Fibroblast of the conjunctiva (primary cell): ENCODE results near the gene ERLEC1.
"Not testable (repeated sequence)": the region's sequence is repeated elsewhere in the genome, so short reads cannot be mapped to it uniquely, and the experiment has no call there.

Experiments used
- DNase-seq: peaks from one replicate; pipeline ENCODE4 v3.0.0-alpha.2; 2010; ENCODE audit warnings: low read depth

ERLEC1 gene

DNA sequence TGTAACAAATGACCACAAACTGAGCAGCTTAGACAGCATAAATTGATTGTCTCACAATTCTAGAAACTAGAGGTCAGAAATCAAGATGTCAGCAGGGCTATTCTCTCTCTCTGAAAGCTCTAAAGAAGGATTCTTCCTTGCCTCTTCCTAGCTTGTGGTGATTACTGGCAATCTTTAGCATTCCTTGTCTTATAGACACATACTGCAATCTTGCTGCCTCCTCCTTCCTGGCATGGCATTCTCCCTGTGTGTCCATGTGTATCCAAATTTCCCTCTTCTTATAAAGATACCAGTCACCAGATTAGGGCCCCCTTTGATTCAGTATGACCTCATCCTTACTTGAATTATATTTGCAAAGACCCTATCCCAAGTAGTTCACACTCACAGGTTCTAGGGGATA is 2.4 kb upstream of the ERLEC1 start:
- DNase-seq: no peak

DNA sequence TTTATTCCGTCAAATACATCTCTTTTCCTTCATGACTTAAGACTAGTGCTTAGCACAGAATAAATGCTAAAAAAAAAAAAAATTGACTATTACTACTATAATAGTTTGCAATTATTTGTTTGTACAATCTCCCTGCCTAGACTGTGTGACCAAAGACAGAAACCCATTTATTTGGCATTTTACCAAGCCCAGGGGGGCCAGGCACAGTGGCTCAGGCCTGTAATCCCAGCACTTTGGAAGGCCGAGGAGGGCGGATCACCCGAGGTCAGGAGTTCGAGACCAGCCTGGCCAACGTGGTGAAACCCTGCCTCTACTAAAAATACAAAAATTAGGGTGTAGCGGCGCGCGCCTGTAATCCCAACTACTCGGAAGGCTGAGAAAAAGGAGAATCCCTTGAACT is 1.5 kb upstream of the ERLEC1 start:
- DNase-seq: no peak

DNA sequence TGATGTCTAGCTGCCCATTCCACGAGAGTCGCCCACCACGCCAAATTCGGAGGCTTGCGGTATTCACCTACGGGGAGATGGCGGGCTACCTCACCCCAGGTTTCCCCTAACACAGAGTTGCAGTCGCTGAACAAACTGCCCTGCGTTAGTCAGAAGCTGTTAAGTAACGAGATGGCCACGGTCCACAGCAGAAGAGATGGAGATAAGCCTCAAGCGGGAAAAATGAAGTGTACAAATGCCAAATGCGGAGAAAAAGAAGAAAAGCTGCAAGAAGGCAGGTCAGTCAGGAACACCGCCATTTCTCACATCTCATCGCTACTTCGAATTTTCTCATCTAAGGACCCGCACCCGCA is 516 bp upstream of the ERLEC1 start:
- no peak for DNase-seq

DNA sequence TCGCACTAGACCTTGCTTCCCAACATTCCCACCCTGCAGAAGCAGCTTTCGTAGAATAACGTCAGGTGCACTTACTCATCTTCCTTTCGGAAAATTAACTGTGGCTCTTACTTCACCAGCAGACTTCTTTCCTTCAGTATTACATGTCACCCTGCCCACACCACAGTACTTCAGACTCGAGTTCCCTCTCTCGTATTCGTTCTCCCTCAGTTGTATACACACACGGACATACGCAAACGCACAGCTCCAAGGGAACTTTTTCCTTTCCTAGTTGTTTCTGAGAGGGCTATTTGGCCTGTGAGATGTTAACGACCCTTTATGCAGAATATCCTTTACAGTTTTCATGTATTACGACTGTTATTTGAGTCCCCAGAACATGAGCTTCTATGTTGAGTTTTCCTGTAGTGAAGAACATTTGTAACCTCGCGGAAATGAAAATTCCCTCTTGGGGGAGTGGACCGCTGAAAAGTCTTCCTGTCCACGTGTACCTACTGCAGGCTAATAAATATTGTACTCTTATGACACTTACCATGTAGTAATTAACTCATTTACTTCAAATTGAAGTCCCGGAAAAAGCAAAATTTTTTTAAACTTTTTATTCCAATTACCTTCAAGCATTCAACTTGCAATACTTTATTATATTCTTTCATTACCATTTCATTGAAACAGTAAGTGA is 908 bp downstream of the ERLEC1 start:
- no peak for DNase-seq

DNA sequence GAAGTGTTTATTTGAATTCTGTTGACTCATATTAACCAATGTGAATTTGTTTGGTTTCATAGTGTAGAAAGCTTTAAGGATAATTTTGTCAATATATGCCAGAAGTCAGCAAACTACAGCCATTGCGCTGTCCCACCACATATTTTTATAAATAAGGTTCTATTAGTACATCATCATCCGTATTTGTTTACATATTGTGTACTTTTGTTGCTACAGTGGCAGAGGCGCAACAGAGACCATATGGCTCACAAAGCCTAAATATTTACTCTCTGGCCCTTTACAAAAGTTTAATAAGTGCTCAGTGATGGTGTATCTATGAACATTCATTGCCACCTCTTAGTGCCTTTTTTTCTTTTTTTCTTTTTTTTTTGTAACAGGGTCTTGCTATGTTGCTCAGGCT is 6.4 kb downstream of the ERLEC1 start:
- DNase-seq: no peak

DNA sequence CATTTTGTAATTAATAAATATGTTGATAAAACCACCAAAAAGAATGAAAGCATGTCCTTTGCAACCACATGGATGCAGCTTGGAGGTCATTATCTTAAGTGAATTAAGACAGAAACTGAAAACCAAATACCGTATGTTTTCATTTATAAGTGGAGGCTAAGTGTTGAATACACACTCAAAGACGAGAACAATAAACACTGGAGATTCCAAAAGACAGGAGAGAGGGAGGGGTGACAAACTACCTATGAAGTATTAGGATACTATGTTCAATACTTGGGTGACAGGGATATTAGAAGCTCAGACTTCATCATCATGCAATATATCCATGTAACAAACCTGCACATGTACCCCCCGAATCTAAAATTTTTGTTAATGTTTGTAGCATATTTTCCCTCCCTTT is 7.0 kb downstream of the ERLEC1 start:
- DNase-seq: no peak

DNA sequence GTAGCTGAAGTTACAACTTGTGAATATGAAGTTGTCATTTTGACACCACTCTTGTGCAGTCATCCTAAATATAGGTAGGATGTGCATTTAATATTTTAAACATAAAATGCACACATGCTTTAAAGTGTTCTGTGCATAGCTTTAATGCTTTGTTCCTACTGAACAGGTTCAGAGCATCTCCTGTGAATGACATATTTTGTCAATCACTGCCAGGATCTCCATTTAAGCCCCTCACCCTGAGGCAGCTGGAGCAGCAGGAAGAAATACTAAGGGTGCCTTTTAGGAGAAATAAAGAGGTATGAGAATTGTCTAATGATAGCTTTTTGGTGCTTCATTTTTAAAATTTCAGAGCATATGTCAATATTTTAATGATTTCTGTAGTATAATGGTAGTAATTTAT is 14.7 kb downstream of the ERLEC1 start:
- DNase-seq: no peak

DNA sequence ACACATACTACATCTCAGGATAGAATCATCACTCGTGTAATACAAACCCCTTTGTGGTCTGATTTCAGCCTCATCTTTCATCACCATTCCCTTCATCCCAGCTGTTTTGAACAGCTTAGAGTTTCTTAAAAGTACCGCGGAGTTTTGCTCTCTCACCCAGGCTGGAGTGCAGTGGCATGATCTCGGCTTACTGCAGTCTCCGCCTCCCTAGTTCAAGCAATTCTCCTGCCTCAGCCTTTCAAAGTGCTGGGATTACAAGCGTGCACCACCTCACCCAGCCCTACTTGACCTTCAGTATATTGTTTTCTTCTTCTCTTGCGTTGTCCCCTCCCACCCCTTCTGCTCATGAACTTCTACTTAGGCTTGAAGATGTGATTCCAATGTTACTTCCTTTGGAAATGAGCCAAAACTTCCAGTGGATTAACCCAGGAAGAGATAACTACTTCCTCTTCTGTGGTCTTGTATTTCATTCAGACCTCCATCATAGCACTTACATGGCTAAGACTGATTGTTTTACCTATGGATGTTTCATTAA is 15.8 kb downstream of the ERLEC1 start:
- DNase-seq: no peak

DNA sequence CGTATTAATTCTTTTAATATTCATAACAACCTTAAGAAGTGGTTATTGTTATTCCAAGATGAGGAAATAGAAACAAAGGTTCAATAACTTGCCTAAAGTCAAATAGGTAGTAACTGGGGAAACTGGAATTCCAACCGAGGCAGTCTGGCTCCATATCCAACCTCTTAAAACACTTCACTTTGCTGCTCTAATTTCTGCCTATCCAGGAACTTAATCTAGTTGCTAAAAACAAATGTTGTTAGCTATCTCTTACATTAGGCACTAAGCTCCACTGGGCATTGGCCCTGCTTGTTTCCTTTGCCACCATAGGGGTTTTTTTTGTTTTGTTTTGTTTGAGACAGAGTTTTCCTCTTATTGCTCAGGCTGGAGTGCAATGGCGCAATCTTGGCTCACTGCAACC is 24.8 kb downstream of the ERLEC1 start:
- no peak for DNase-seq

DNA sequence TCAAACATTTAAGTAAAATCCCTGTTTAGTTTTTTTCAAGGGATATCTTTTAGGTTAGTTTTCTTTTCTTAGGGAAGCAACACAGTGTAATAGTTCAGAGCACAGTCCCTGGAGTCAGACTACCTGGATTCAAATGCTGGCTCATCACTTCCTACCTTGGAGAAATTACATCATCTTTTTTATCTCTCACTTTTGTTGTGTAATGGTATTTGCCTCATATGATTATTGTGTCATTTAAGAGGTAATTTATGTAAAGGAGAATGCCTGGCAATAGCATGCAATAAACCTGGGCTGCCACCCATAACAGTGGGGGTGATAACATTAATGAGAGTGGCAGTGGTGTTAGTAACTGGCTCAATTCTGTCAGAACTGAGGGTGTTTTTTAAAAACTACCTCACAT is 26.3 kb downstream of the ERLEC1 start:
- DNase-seq: no peak

DNA sequence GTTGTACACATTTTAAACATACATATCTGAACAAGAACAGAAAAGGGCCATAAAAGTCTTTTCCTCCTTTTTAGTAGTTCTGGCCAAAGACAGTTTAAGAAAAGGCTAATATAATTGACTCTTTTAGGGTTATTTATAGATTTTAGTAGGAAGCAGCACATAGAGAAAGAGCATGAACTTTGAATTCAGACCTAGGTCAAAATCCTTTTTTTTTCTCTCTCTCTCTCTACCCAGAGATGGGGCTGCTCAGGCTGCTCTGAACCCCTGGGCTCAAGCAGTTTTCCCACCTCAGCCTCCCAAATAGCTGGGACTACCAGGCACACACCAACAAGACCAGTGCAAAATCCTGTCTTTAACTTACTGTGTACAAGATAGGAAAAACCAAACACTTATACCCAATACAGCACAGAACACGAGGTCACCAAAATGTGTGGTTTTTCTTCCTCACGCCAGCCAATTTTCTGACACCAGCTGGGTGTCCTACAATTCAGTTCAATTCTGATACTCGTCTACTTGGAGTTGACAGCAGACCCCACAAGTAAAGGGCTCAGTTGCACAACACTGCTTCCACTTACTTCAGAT is 32.1 kb downstream of the ERLEC1 start:
- no peak for DNase-seq

DNA sequence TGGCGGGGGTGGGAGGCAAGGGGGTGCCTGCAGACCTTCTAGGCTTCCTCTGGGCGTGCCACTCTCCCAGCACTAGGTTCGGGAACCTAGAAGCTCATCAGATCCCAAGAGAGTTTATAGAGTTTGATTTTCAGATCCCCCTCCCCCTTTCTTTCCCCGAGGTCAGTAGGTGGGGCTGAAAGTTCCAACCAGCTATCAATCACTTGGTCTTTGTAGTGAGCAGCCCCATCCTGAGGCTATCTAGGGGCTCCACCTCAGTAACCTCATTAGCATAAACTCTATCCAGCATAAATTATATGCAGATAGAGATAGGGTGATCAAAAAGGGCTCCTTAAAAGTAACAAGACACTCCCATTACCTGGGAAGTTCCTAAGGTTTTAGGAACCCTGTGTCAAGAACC is 32.8 kb downstream of the ERLEC1 start:
- no peak for DNase-seq

DNA sequence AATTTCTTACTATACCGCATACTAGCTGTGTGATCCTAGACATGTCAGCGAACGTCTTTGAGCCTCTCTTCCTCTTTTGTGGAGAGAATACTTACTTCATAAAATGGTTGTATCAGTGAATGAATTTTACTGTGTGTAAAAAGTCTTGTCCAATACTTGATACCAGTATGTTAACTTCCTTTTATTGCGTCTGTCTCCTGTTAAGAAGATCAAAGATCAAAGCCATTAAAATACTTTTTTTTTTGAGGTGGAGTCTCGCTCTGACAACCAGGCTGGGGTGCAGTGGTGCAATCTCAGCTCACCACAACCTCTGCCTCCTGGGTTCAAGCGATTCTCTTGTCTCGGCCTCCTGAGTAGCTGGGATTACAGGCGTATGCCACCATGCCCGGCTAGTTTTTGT is 33.2 kb downstream of the ERLEC1 start:
- no peak for DNase-seq

DNA sequence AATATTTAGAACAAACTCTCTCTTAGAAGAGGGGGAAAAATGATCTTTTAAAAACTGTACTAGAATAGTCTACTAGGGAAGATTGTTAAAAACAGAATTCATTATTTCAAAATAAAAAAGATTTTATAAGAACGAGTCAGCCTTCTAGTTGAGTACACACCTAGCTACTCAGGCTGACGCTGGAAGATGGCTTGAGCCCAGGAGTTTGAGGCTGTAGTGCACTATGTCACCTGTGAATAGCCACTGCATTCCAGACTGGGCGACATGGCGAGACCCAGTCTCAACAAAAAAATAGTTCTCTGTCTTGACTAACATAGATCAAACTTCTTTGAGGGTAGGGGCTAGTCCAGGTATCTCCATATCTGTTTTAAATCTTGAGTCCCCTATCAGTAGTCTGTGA is 33.9 kb downstream of the ERLEC1 start:
- no peak for DNase-seq

DNA sequence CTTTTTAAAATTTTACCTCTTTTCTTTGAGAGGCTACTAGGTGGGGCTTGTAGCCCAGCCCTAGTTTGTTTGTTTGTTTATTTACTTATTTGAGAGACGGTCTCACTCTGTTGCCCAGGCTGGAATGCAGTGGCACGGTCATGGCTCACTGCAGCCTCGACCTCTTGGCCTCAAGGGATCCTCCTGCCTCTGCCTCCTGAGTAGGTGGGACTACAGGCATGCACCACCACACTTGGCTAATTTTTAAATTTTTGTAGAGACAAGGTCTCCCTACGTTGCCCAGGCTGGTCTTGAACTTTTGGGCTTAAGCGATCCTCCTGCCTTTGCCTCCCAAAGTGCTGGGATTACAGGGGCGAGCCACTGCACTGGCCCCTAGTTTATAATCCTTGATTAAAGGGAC is 35.0 kb downstream of the ERLEC1 start:
- no peak for DNase-seq

DNA sequence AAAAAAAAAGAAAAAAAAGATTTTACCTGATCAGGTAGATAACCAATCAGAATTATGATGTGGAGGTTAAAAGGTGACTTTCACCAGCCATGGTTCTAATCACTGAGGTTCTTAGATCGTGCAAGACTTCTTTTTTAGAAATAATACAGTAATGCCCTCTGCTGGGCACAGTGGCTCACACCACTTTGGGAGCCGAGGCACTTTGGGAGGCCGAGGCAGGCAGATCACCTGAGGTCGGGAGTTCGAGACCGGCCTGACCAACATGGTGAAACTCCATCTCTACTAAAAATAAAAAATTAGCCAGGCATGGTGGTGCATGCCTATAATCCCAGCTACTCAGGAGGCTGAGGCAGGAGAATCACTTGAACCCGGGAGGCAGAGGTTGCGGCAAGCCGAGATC is 36.8 kb downstream of the ERLEC1 start:
- DNase-seq: not testable (repeated sequence)

DNA sequence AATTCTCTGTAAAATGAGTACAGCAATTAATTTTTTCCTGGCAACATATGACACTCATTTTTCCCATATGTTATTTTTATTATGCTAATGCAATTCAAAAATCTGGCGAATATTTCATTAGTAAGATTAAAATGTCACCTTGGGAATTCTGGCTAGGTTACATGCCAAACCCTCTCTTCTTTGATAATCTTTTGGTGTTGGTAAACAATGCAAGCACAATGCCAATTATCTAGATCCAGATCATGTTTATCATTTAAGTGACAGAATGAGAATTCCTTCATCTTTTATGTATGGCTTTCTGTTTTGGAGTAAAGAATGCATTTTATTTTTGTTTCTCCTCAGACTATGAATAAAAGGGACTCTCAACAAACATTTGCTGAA is 39.2 kb downstream of the ERLEC1 start:
- no peak for DNase-seq

DNA sequence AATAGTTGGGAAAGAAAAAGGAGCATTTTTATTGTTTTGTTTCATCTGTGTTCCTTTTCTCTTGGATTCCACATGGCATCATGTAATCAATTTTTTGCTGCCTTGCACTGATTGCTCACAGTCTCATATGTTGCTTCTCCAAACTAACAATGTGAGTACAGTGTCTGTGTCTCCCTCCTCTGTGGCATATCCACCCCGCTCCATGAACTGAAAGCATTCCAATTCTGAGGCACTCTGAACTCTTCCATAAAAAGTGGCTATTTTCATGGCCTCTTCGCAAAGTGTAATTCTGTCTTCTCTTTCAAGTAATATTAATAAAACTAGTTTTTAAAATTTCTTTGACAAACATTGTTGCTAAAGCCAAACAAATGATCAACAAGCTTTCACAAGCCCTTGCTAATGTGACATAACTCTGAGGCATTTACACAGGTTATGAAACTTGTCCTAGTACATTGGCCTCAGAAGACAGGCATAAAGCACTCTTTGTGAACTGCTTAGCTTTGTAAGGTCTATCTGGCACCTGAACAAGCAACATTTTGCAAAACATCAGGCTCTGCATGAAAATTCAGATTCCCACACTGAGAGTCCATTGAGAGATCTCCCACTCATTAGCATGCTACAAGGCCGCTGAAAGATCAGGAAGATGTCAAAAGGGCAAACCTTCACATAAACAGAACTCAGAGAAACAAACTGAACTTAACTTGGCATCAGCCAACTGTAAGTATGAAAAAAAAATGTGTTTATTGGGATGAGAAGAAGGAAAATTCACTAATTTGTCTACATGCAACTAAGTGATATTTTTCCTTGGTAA is 39.9 kb downstream of the ERLEC1 start:
- no peak for DNase-seq

DNA sequence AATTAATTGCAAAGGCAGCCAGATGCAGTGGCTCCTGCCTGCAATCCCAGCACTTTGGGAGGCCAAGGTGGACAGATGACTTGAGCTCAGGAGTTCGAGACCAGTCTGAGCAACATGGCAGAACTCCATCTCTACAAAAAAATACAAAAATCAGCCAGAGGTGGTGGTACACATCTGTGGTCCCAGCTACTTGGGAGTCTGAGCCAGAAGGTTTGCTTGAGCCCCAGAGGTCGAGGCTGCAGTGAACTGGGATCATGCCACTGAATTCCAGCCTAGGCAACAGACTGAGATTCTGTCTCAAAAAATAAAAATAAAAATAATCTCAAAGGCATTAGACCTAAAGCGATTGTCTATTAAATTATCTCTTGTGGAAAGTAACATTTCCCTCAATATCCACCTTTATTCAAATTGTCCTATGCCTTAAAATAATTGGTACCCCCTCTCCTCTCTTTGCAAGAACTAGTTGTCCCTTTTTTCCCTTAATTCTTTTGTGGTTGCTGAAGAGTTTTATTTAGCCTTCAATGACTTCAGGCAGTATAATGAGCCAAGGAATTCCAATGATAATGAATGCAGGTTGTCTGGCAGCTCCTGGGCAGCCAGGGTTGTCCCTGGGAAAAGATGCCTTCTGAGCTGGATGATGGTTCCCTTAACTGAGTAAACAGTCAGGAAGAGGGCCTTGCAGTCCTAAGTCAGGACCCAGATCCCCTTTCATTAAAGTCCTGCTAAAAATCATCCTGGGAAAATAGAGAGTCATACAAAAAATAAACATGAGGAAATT is 40.7 kb downstream of the ERLEC1 start:
- no peak for DNase-seq

DNA sequence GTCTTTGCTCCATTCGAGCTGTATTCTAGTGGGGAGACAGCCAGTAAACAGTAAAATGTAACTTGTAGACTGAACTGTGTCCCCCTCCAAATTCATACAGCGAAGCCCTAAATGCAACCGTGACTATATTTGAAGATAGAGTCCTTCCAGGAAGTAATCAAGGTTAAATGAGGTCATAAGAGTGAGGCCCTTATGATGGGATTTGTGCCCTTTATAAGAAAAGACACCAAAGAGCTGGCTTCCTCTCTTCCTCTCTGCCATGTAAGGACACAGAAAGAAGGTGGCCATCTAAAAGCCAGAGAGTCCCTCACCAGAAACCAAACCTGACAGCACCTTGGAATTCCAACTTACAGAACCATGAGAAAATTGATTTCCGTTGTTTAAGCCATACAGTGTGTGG is 41.5 kb downstream of the ERLEC1 start:
- no peak for DNase-seq

DNA sequence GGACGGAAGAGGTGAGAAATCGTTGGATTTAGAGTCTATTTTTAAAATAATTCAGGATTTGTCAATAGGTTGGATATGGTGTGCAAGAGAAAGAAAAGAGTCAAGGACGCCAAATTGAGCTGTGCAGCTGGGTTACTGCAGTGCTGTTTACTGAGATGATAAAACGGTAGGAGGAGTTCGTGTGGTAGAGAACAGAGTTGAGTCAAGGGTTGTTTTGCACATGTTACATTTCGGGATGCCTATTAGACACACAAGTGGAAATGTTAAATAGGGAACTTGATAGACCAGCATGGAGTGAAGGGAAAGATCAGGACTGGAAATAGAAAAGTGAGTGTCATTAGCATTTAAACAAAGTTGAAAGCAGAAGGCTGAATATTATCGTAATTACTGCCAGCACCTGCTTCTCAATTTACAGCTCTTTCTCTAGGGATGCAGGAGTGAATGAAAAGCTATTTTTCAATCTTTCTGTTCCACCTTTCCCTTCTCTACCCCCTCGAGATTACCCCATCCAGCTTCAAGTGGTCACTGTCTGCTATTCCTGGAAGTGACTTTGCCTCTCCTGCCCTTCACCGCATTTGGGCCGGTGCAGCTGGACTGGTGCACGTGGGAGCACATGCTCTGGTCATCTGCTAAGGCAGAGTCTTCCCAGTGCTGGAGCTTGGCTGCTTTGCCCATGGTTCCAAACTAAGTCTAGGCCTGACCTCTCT is 42.6 kb downstream of the ERLEC1 start:
- DNase-seq: no peak

DNA sequence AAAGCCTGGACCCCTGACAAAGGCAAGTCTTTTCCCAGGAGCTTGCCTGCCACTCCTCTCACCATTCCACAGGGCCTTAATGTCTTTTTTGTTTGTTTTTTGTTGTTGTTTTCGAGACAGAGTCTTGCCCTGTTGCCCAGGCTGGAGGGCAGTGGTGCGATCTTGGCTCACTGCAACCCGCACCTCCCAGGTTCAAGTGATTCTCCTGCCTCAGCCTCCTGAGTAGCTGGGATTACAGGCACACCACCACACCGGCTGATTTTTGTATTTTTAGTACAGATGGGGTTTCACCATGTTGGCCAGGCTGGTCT is 43.1 kb downstream of the ERLEC1 start:
- not testable (repeated sequence) for DNase-seq
